ENCODE results near the gene CDK1.
"Not testable (repeated sequence)": the region's sequence is repeated elsewhere in the genome, so short reads cannot be mapped to it uniquely, and the experiment has no call there.

Gene CDK1

DNA sequence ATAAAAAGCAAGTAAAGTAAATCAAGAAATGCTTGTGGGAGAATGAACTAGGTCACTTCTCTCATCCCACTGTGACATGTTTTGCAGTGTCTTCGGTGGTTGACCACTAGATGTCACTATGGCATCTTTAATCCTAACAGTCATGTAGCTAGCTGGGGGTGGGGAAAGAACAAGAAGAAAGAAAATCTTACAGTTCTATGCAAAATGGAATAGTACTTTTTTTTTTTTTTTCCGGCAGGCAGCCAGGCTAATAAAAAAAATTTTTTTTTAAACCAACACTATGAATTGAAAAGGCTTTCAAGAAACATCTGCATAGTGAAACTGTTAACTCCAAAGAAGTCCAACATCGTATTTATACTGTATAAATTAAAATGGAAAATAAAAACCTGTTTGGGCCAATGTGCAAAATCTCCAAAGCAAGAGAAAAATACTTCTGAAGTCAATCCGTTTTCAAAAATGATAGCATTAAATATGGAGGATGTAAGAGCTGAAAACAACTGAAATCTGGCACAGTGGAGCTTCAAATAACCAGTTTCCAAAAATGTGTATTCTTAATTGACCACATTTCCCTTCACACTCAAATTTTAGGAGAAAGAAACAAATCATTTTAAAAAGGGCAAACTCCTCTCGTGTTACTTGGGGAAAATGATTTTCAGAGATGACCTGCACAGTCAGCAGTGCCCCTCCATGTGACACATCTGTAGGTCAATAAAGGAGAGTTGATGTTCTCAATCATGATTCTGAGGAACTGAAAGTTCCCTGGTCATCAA lies 38.5 kb downstream of the CDK1 start:
- peak; percentile 9 for DNase-seq (ENCODE audit: low read depth)

DNA sequence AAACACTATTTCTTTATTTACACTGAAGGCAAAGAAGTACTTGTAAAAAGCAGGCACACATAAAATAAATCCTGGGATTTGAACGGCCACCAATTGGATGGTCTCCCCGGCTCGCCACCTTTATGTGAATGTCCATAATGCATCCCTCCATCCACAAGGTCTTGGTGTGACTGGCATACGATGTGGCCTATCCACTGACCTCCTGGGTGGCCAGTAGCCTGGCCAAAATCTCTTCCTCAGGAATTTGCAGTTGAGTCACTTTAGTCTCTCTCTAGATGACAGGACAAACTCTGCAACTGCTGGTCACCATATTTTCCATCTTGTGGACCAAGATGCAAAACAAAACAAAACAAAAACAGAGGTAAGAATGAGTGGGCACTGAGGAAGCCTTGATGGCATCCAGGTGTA lies 39.1 kb downstream of the CDK1 start:
- no peak for DNase-seq (ENCODE audit: low read depth)

DNA sequence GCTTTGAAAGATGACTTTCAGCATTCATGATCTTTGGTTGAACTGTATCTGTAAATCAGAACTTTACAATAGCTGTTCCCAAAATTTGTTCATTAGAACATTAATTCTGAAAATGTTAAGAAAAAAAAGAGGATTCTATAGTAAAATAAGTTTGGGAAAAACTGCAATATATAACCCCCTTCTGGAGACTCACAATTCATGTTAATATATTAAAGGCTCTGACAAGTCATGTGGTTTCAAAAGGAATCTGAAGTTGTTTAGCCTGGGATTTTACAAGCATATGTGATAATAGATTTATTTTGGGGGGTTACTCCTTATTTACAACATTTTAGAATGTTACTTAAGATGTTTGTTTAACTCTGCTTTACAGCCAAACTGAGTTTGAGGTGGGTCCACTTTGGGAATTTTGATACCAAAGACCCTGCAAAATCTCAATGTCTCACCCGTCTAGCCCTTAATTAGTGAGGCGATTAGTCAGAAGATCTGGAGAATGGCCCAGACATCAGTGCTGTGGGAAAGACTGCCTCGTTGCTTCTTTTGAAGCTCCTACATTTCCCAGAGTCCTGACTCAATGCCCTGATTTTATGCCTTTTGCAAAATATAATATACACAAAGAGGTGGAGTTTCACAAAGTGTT lies 40.0 kb downstream of the CDK1 start:
- DNase-seq (ENCODE audit: low read depth), result no peak

DNA sequence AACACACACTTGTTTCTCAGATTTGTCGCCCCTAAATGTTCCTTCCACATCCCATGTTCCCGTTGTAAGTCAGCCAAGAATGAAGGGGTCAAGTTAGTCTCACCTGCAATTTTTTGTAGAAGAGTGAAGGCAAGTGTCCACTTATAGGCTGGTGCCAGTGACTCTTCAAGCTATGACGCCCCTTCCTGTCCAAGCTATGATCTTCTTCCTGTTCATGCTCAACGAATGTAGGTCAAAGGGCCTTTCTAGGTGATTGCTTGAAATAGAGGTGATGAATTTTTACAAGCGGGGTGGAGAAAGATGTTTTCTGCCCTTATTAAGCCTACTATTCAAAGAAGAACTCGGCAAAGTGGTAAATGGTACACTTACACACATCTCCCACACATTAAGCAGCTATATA lies 41.0 kb downstream of the CDK1 start:
- DNase-seq (ENCODE audit: low read depth), result no peak

DNA sequence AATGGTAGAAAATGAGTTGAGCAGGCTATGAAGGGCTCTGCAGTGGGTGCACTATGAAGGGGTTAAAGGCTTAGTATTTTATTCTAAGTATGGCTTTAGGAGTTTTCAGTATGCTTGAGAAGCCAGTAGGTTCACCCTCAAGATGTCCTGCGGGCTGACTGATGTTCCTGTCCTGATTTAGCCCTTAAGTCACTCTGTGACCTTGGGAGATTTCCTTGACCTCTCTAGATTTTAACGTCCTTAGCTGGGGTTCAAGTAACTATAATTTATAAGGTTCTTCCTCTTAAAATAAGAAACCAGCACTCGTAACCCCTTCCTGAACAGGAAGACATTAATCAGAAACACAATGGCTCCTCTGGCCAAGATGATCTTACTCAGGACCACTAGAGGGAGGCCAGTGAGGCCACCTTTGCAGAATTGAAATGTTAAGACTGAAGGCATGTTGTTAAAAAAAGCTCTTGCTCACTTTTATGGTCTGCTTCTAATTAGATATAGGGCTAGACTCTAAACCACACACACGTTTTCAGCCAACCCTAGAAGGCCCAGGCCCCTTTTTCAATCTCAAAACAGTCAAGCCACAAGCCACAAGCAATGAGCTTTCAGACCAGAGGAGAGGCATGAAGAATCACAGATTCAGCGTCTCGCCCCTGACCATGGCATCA lies 41.9 kb downstream of the CDK1 start:
- DNase-seq (ENCODE audit: low read depth), result no peak

DNA sequence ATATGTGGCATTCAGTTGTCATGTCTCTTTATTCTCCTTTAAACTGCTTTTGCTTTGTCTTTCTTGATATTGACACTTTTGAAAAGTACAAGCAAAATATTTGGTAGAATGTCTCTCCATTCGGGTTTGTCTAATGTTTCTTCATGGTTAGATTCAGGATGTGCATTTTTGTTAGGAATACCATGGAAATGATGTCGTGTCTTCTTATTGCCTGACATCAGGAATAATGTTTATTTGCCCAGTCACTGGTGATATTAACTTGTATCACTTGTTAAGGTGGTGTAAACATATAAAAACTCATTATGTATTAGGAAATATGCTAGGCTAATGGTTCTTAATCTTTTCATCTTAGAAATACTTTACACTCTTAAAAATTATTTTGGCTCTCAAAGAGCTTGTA lies 43.4 kb downstream of the CDK1 start:
- no peak for DNase-seq (ENCODE audit: low read depth)

DNA sequence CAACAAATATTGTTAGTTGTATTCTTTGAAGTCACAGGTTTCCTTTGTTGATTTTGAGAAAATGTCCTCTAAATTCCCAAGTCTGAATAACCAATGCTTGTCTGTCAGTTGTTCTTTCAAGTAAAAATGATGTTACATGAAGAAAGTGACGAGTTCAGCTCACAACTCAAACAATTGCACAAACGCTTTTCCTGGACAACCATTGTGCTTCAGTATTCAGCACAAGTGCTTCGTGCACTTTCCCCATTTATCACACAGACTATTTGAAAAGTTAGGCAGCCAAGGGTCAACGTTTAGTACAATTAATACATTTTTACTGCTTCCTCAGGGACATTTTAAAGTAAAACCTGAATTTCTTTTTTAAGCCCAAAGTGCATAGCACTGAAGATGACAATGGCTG lies 44.5 kb downstream of the CDK1 start:
- no peak for DNase-seq (ENCODE audit: low read depth)

DNA sequence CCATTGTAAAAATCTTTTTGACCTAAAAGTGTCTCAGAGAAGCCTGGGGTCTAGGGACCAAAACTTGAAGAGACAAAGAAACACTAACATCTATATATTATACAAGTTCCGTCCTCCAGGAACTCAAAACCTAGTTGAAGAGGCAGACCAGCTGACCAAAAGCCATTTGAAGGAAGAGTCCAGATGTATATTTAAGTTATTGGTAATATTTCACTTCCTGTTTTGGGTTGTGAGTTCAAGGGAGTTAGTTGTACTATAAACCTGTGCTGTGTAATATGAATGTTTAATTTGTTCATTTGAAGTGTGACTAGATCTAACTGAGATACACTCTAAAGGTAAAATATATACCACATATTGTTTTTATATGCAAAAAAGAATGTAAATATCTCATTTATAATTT lies 45.0 kb downstream of the CDK1 start:
- DNase-seq (ENCODE audit: low read depth), result no peak

DNA sequence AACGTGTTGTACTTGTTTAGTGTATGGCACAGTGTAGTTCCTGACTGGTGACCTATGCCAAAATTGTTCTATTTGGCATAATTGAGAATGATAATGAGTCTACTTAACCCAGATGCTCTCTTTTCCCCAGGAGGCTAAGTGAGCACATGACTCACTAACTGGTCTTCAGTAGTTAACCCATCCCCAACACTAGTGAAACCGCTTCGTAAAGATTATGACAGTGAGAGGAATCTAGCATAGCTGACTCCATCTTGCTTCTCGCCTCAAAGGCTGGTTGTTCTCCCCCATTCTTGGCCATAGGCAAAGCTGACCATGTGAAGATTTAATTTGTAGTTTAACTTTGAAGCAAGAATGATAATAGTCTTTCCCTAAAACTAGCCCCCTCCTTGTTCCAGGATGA lies 47.2 kb downstream of the CDK1 start:
- DNase-seq (ENCODE audit: low read depth), result no peak

DNA sequence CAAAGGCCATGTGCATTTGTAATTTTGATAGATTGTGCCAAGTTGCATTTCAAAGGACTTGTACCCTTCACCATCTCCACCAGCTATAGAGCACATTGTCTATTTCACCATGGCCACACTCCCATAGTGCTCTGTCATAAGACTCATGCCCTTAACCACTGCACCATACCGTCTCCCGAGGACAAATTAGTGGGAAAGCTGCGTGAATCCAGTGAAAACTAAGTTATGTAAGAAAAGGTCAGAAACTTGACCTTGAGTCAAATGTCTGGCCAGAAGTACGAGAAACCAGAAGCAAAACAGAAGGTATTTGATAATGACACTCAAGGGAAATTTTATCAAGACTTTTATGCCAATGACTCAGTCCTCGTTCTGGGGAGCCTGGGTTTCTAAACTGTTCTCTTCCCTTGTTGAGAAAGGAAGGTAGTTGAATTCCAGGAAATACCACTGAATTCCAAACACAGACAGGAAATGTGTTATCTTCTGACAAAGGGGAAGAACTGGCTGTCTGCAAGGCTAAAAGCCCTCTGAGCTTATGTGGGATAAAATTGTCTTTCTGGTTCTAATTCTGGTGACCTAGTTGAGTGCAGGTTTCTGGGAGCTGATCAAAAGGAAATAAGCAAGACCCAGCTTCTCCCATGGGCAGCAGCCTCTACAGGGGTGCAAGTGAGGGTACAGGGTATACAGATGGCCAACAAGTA lies 49.7 kb downstream of the CDK1 start:
- DNase-seq (ENCODE audit: low read depth), result no peak

DNA sequence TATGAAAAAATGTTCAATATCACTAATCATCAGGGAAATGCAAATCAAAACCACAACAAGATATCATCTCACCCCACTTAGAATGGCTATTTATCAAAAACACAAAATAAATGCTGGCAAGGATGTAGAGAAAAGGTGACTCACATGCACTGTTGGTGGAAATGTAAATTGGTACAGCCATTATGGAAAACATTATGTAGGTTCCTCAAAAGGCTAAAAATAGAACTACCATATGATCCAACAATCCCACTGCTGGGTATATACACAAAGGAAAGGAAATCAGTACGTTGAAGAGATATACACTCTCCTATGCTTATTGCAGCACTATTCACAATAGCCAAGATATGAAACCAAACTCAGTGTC lies 50.2 kb downstream of the CDK1 start:
- no peak for DNase-seq (ENCODE audit: low read depth)

DNA sequence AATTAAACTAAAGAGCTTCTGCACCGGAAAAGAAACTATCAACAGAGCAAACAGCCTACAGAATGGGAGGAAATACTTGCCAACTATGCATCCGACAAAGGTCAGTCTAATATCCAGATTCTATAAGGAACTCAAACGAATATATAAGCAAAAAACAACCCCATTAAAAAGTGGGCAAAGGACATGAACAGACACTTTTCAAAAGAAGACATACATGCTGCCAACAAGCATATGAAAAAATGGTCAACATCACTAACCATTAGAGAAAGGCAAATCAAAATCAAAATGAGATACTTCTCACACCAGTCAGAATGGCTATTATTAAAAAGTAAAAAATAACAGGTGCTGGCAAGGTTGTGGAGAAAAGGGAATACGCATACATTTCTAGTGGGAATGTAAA lies 53.9 kb downstream of the CDK1 start:
- DNase-seq (ENCODE audit: low read depth), result not testable (repeated sequence)

DNA sequence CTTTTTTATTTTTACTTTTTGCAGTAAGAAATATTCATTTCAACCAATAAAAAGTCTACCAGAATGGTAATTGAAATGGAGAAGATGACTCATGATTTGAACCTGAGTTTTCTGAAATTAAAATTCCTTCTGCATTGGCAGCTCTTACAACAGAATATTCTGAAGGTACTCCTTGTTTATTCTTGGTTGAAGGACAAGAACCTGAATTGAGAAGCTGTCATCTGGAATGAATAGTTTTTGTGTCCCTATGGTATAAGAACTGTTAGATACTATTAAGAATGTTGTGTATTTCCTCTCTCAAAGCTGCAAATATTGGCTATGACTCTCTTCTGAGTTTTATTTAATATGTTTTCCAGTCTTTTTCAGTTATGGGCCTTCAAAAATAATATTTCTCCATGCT lies 56.1 kb downstream of the CDK1 start:
- no peak for DNase-seq (ENCODE audit: low read depth)

DNA sequence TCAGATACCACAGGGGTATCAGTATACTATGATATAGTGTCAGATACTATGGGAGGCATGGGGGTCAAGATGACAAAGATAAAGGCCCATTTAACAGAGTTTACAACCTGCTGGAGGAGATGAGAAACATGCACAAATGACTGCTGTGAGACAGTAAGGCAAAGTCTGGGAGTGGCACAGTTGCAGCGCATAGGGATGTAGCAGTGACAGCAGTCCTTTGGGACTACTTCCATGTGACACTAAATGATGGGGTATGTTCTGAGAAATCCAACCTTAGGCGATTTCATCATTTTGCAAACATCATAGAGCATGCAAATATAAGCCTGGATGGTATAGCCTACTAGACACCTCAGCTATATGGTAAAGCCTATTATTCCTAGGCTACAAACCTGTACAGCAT lies 56.8 kb downstream of the CDK1 start:
- no peak for DNase-seq (ENCODE audit: low read depth)

DNA sequence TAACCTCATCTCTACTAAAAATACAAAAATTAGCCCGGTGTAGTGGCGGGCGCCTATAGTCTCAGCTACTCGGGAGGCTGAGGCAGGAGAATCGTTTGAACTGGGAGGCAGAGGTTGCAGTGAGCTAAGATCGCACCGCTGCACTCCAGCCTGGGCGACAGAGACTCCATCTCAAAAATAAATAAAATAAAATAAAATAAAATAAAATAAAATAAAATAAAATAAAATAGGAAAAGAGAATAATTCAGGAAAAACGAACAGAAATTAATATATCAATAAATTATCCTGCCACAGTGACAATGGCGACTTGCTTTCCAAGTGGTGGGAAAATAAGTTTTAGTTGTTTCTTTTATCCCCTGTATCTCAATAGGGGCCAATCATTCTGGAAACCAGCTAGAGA lies 62.9 kb downstream of the CDK1 start:
- DNase-seq (ENCODE audit: low read depth), result not testable (repeated sequence)

DNA sequence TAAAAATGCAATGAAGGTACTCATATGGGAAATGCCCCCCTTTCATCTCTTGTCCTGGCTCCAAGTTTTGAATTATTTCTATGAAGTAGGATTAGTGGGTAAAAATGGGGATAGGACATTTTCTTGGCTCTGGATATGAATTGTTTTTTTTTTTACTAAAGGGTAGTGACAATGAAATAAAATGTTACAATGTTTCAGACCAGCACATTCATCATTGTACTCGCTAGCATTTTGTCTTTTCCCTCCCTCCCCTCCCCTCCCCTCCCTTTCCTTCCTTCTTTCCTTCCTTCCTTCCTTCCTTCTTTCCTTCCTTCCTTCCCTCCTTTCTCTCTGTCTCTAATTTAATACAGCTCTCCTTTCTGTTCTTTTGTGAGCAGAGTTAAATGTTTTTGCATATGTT lies 64.4 kb downstream of the CDK1 start:
- no peak for DNase-seq (ENCODE audit: low read depth)
